ENCODE measurements around the gene KRT80. TPM values are rescaled to one million over a fixed set of nuclear protein-coding genes. Genes with fewer than 3 reads are reported as not detected.

Gene KRT80
- total RNA-seq, 2 donors from 2014 or later: not detected

GRCh38 chr12:52141875-52142274 lies 49.9 kb downstream of the KRT80 start:
- Mint-ChIP-seq H3K27me3 (peaks cover 30% of the 10 kb centered on the region), H3K27ac (no peak overlapping the region), H3K4me3 (no peak overlapping the region), H3K4me1 (peaks cover 5% of the 10 kb centered on the region), H3K36me3 (ENCODE audit: low read depth) (peaks cover 3% of the 10 kb centered on the region)
- no peaks in the 10 kb centered on the region for H3K9me3 ChIP-seq (ENCODE audit: control insufficient read depth, low read length, poor library complexity, severe bottlenecking)
- DNase-seq (no peak), ATAC-seq (no peak)

GRCh38 chr12:52141306-52141705 lies 50.5 kb downstream of the KRT80 start:
- no peaks in the 10 kb centered on the region for H3K9me3 ChIP-seq (ENCODE audit: control insufficient read depth, low read length, poor library complexity, severe bottlenecking)
- Mint-ChIP-seq H3K4me3 (no peak overlapping the region), H3K27me3 (peaks cover 35% of the 10 kb centered on the region), H3K36me3 (ENCODE audit: low read depth) (peaks cover 3% of the 10 kb centered on the region), H3K27ac (no peak overlapping the region), H3K4me1 (peaks cover 5% of the 10 kb centered on the region)
- ATAC-seq (no peak), DNase-seq (no peak)

GRCh38 chr12:52139579-52140062 lies 52.2 kb downstream of the KRT80 start:
- ATAC-seq: peak; percentile 96
- H3K9me3 ChIP-seq (ENCODE audit: control insufficient read depth, low read length, poor library complexity, severe bottlenecking): no peaks in the 10 kb centered on the region
- Mint-ChIP-seq H3K27ac (no peak overlapping the region), H3K36me3 (ENCODE audit: low read depth) (peaks cover 3% of the 10 kb centered on the region), H3K4me3 (no peak overlapping the region), H3K4me1 (peaks cover 2% of the 10 kb centered on the region), H3K27me3 (peaks cover 43% of the 10 kb centered on the region)
- DNase-seq: peak in 1 of 3 donors; percentile 39

GRCh38 chr12:52139147-52139546 lies 52.7 kb downstream of the KRT80 start:
- H3K9me3 ChIP-seq (ENCODE audit: control insufficient read depth, low read length, poor library complexity, severe bottlenecking): no peaks in the 10 kb centered on the region
- H3K27me3 Mint-ChIP-seq: peaks cover 43% of the 10 kb centered on the region
- ATAC-seq (no peak), DNase-seq (no peak)
- H3K4me1 Mint-ChIP-seq: peaks cover 2% of the 10 kb centered on the region
- H3K36me3 Mint-ChIP-seq (ENCODE audit: low read depth): peaks cover 3% of the 10 kb centered on the region
- H3K27ac Mint-ChIP-seq: no peak overlapping the region
- no peak overlapping the region for H3K4me3 Mint-ChIP-seq

GRCh38 chr12:52137746-52138145 lies 54.1 kb downstream of the KRT80 start:
- no peak for DNase-seq
- no peak overlapping the region for H3K4me3 Mint-ChIP-seq
- no peaks in the 10 kb centered on the region for H3K9me3 ChIP-seq (ENCODE audit: control insufficient read depth, low read length, poor library complexity, severe bottlenecking)
- peaks cover 3% of the 10 kb centered on the region for H3K36me3 Mint-ChIP-seq (ENCODE audit: low read depth)
- H3K27me3 Mint-ChIP-seq: peaks cover 43% of the 10 kb centered on the region
- no peak overlapping the region for H3K27ac Mint-ChIP-seq
- ATAC-seq: no peak
- peaks cover 2% of the 10 kb centered on the region for H3K4me1 Mint-ChIP-seq

- H3K9me3 ChIP-seq (ENCODE audit: control insufficient read depth, low read length, poor library complexity, severe bottlenecking): no peaks in the 10 kb centered on the region
- no peak overlapping the region for H3K4me3 Mint-ChIP-seq
Measured at GRCh38 chr12:52132754-52133161, 59.1 kb downstream of the KRT80 start.

GRCh38 chr12:52130711-52131110 lies 61.1 kb downstream of the KRT80 start:
- Mint-ChIP-seq H3K27ac (no peak overlapping the region), H3K27me3 (peaks cover 34% of the 10 kb centered on the region), H3K36me3 (ENCODE audit: low read depth) (peaks cover 3% of the 10 kb centered on the region), H3K4me3 (no peak overlapping the region), H3K4me1 (no peaks in the 10 kb centered on the region)
- ATAC-seq (no peak), DNase-seq (no peak)
- H3K9me3 ChIP-seq (ENCODE audit: control insufficient read depth, low read length, poor library complexity, severe bottlenecking): no peaks in the 10 kb centered on the region

More at GRCh38 chr12:52132754-52133161, 59.1 kb downstream of the KRT80 start:
- DNase-seq (no peak), ATAC-seq (no peak)
- H3K27ac Mint-ChIP-seq: no peak overlapping the region
- no peaks in the 10 kb centered on the region for H3K4me1 Mint-ChIP-seq
- H3K27me3 Mint-ChIP-seq: peaks cover 31% of the 10 kb centered on the region
- peaks cover 3% of the 10 kb centered on the region for H3K36me3 Mint-ChIP-seq (ENCODE audit: low read depth)

- no peak overlapping the region for H3K27ac Mint-ChIP-seq
- H3K27me3 Mint-ChIP-seq: peaks cover 43% of the 10 kb centered on the region
- H3K9me3 ChIP-seq (ENCODE audit: control insufficient read depth, low read length, poor library complexity, severe bottlenecking): no peaks in the 10 kb centered on the region
- DNase-seq: no peak
- H3K4me3 Mint-ChIP-seq: no peak overlapping the region
- no peak for ATAC-seq
- peaks cover 3% of the 10 kb centered on the region for H3K36me3 Mint-ChIP-seq (ENCODE audit: low read depth)
- no peaks in the 10 kb centered on the region for H3K4me1 Mint-ChIP-seq
Measured at GRCh38 chr12:52127683-52128450, 63.9 kb downstream of the KRT80 start.

- Mint-ChIP-seq H3K4me3 (peak overlapping the region; percentile 46), H3K36me3 (ENCODE audit: low read depth) (peaks cover 3% of the 10 kb centered on the region), H3K27me3 (peaks cover 43% of the 10 kb centered on the region), H3K4me1 (peaks cover under 1% of the 10 kb centered on the region), H3K27ac (no peak overlapping the region)
- no peak for DNase-seq
- no peak for ATAC-seq
- H3K9me3 ChIP-seq (ENCODE audit: control insufficient read depth, low read length, poor library complexity, severe bottlenecking): no peaks in the 10 kb centered on the region
Measured at GRCh38 chr12:52126605-52127578, 64.9 kb downstream of the KRT80 start.

GRCh38 chr12:52126050-52126604 lies 65.7 kb downstream of the KRT80 start:
- Mint-ChIP-seq H3K4me3 (no peak overlapping the region), H3K27ac (no peak overlapping the region), H3K4me1 (peaks cover 2% of the 10 kb centered on the region), H3K27me3 (peaks cover 38% of the 10 kb centered on the region), H3K36me3 (ENCODE audit: low read depth) (no peaks in the 10 kb centered on the region)
- DNase-seq: no peak
- ATAC-seq: no peak
- no peaks in the 10 kb centered on the region for H3K9me3 ChIP-seq (ENCODE audit: control insufficient read depth, low read length, poor library complexity, severe bottlenecking)

GRCh38 chr12:52125476-52125900 lies 66.3 kb downstream of the KRT80 start:
- Mint-ChIP-seq H3K36me3 (ENCODE audit: low read depth) (no peaks in the 10 kb centered on the region), H3K4me3 (no peak overlapping the region), H3K27ac (no peak overlapping the region), H3K4me1 (peaks cover 2% of the 10 kb centered on the region), H3K27me3 (peaks cover 38% of the 10 kb centered on the region)
- no peaks in the 10 kb centered on the region for H3K9me3 ChIP-seq (ENCODE audit: control insufficient read depth, low read length, poor library complexity, severe bottlenecking)
- DNase-seq (no peak), ATAC-seq (no peak)

GRCh38 chr12:52123487-52124186 lies 68.2 kb downstream of the KRT80 start:
- Mint-ChIP-seq H3K4me1 (peaks cover 4% of the 10 kb centered on the region), H3K36me3 (ENCODE audit: low read depth) (no peaks in the 10 kb centered on the region)

More at GRCh38 chr12:52123487-52124186, 68.2 kb downstream of the KRT80 start:
- Mint-ChIP-seq H3K4me3 (no peak overlapping the region), H3K27ac (peak overlapping the region; percentile 21), H3K27me3 (peaks cover 38% of the 10 kb centered on the region)
- no peak for DNase-seq
- H3K9me3 ChIP-seq (ENCODE audit: control insufficient read depth, low read length, poor library complexity, severe bottlenecking): no peaks in the 10 kb centered on the region
- ATAC-seq: no peak

All from T-helper 17 cell (primary cell).